GM12873 (cell line): Measurements from ENCODE around the gene TNKS2.

Experiments
- TF ChIP-seq, protein P1 (sequence below): IDR thresholded peaks from 2 replicates; pipeline ENCODE4 v1.5.1; 2012; ENCODE audit warnings: low read depth, mild to moderate bottlenecking, moderate library complexity, low read length, control low read depth; ENCODE audit not compliant: insufficient read depth; ENCODE audit errors: missing control alignments

The TNKS2 gene

DNA sequence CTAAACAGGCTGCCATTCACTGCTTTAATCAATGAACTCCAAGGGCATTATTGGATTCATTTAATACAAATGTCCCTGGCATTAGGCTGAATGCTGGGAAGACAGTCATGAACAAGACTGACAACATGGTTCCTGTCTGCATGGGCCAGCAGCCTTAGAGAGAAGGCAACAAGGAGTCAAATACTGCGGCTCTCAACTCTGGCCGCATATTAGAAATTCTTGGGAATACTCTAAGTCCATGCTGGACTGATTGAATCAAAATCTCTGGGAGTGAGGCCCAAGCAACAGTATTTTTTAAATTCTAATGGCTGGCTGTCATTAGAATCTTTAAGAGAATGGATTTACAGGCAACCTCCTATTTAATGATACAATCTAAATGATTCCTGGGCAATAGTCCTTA lies 76.9 kb downstream of the TNKS2 start:
- TF ChIP-seq, protein P1, sequence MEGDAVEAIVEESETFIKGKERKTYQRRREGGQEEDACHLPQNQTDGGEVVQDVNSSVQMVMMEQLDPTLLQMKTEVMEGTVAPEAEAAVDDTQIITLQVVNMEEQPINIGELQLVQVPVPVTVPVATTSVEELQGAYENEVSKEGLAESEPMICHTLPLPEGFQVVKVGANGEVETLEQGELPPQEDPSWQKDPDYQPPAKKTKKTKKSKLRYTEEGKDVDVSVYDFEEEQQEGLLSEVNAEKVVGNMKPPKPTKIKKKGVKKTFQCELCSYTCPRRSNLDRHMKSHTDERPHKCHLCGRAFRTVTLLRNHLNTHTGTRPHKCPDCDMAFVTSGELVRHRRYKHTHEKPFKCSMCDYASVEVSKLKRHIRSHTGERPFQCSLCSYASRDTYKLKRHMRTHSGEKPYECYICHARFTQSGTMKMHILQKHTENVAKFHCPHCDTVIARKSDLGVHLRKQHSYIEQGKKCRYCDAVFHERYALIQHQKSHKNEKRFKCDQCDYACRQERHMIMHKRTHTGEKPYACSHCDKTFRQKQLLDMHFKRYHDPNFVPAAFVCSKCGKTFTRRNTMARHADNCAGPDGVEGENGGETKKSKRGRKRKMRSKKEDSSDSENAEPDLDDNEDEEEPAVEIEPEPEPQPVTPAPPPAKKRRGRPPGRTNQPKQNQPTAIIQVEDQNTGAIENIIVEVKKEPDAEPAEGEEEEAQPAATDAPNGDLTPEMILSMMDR = no peak

DNA sequence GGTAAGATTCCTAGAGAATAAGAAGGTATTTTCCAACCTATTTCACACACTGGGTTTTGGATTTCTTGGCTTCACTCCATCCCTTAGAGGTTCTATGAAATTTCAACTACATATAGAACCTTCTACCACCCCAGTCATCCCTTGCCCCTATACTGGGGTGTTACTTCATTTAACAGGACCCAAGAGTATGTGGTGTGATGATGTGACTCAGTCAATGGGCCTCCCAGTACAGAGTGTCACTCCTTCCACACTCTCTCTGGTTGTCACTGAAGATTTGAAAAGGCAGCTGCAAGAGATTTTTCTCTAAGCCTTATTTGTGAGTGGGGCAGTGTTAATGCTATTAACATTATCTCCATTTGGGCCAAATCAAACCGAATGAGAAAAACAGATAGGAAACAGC lies 77.6 kb downstream of the TNKS2 start:
- TF ChIP-seq, protein P1 = no peak

- TF ChIP-seq, protein P1 = no peak
These were observed 81.4 kb downstream of the TNKS2 start for GRCh38 chr10:91879515-91880170.

GRCh38 chr10:91880310-91880709 lies 82.1 kb downstream of the TNKS2 start:
- TF ChIP-seq, protein P1 = no peak

- TF ChIP-seq, protein P1 = no peak
These were observed 85.6 kb downstream of the TNKS2 start for GRCh38 chr10:91883549-91884444.

GRCh38 chr10:91884536-91884935 lies 86.3 kb downstream of the TNKS2 start:
- TF ChIP-seq, protein P1 = no peak

GRCh38 chr10:91885362-91886079 lies 87.3 kb downstream of the TNKS2 start:
- TF ChIP-seq, protein P1 = no peak
